Measurements from ENCODE around the gene CST11. TPM values are rescaled to one million over a fixed set of nuclear protein-coding genes. Genes with fewer than 3 reads are reported as not detected.
"Not testable (repeated sequence)": the region's sequence is repeated elsewhere in the genome, so short reads cannot be mapped to it uniquely, and the experiment has no call there.

CST11 gene
- total and polyA plus RNA-seq, 9 of the 15 experiments (the other 6 are each of a cell fraction or from before 2014, with no cell fraction given), result not detected

- H3K9me3 ChIP-seq (replicated peaks; ENCODE audit: control insufficient read depth, insufficient read depth, low read depth, low read length); H3K79me2 ChIP-seq (ENCODE audit: control insufficient read depth, insufficient read depth, low read length); H3K4me2 ChIP-seq (ENCODE audit: insufficient read depth, low read length); BruUV-seq (replicated peaks); FAIRE-seq; H3K9ac ChIP-seq (ENCODE audit: insufficient read depth in 1 of 2, low read depth in 2 of 2, low read length in 2 of 2); H3K27ac ChIP-seq (ENCODE audit: extremely low read depth, low read depth, low read length); intact Hi-C loops (cut with micrococcal nuclease); H4K20me1 ChIP-seq (replicated peaks; ENCODE audit: control insufficient read depth, insufficient read depth, low read length); H3K4me1 ChIP-seq (replicated peaks in 1 of 2; ENCODE audit: control insufficient read depth in 2 of 2, insufficient read depth in 2 of 2, low read length in 2 of 2); H3K9me1 ChIP-seq (ENCODE audit: control insufficient read depth, insufficient read depth, low read length); H2AFZ ChIP-seq (ENCODE audit: low read depth, low read length); H3K36me3 ChIP-seq (ENCODE audit: control insufficient read depth, insufficient read depth, low read length); H3K27me3 ChIP-seq (ENCODE audit: control insufficient read depth in 2 of 2, insufficient read depth in 2 of 2, low read length in 2 of 2); DNase-seq (ENCODE audit: extremely low read depth in 1 of 4, low spot score in 3 of 4); POLR2A ChIA-PET; CTCF ChIA-PET (ENCODE audit: low intra/inter-chr PET ratio); in situ Hi-C loops (cut with MboI); ATAC-seq; H3K4me3 ChIP-seq: not testable (repeated sequence)
- WGBS (ENCODE audit: insufficient coverage, low coverage, missing lambda C conversion rate), result 0% methylated on average over 5 of the region's 5 CpGs
These were observed 19.6 kb upstream of the CST11 start for GRCh38 chr20:23472306-23472705.

- CTCF ChIA-PET (ENCODE audit: low intra/inter-chr PET ratio), result interaction anchor here (0.7 kb wide), 1 partner anchor 337 kb away, joined by 3 read pairs; no protein-coding TSS in a partner anchor
- DNase-seq (ENCODE audit: extremely low read depth in 1 of 4, low spot score in 3 of 4); H3K9ac ChIP-seq (ENCODE audit: insufficient read depth in 1 of 2, low read depth in 2 of 2, low read length in 2 of 2); H3K4me1 ChIP-seq (replicated peaks in 1 of 2; ENCODE audit: control insufficient read depth in 2 of 2, insufficient read depth in 2 of 2, low read length in 2 of 2); ATAC-seq; BruUV-seq (replicated peaks); H3K4me3 ChIP-seq; POLR2A ChIA-PET; H3K27me3 ChIP-seq (ENCODE audit: control insufficient read depth in 2 of 2, insufficient read depth in 2 of 2, low read length in 2 of 2); FAIRE-seq; H3K79me2 ChIP-seq (ENCODE audit: control insufficient read depth, insufficient read depth, low read length); intact Hi-C loops (cut with micrococcal nuclease); H3K27ac ChIP-seq (ENCODE audit: extremely low read depth, low read depth, low read length); H3K36me3 ChIP-seq (ENCODE audit: control insufficient read depth, insufficient read depth, low read length); H4K20me1 ChIP-seq (replicated peaks; ENCODE audit: control insufficient read depth, insufficient read depth, low read length); H3K4me2 ChIP-seq (ENCODE audit: insufficient read depth, low read length); in situ Hi-C loops (cut with MboI); H3K9me3 ChIP-seq (replicated peaks; ENCODE audit: control insufficient read depth, insufficient read depth, low read depth, low read length); H2AFZ ChIP-seq (ENCODE audit: low read depth, low read length); H3K9me1 ChIP-seq (ENCODE audit: control insufficient read depth, insufficient read depth, low read length): not testable (repeated sequence)
- WGBS (ENCODE audit: insufficient coverage, low coverage, missing lambda C conversion rate), result 0% methylated on average over 3 of the region's 3 CpGs
These were observed 14.3 kb upstream of the CST11 start for GRCh38 chr20:23466961-23467360.
